RWPE1 (cell line): ENCODE results near the gene DCUN1D2.

Experiments
- CTCF ChIA-PET: fragments of 350-600 bp; sonication (Branson Sonifier 250); formaldehyde crosslinking; extraction: SDS; loops from one replicate; lab custom pipeline; 2021; lab: Yijun Ruan, JAX
- POLR2A ChIA-PET: fragments of 400-600 bp; formaldehyde crosslinking; extraction: SDS; loops from one replicate; lab custom pipeline; 2020; ENCODE audit warnings: antibody characterized with exemption; ENCODE audit not compliant: low non-redundant PET; lab: Yijun Ruan, JAX
- DNase-seq: peaks from one replicate; pipeline ENCODE4 v3.0.0; 2012; ENCODE audit warnings: low spot score
- H3K27ac ChIP-seq: fragments of 450-650 bp; 2 replicates; pipeline ENCODE4 v1.5.1; 2017
- TF ChIP-seq, protein P1 (sequence below): fragments of 450-650 bp; conservative IDR thresholded peaks from 2 replicates; pipeline ENCODE4 v1.5.1; 2017; ENCODE audit warnings: low read depth, mild to moderate bottlenecking

Gene DCUN1D2

DNA sequence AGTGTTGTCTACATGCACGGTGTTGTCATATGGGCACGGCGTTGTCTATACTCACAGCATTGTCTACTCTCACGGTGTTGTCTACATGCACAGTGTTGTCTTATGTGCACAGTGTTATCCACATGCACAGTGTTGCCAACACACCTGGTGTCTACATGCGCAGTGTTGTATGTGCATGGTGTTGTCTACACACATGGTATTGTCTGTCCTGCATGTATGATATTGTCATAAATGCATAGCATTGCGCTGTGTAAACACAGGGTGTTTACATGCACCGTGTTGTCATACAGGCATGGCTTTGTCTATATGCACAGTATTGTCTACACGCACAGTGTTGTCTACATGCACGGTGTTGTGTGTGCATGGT lies 44.0 kb downstream of the DCUN1D2 start:
- ChIA-PET CTCF (no interaction called here), POLR2A (no interaction called here)
- no peak for DNase-seq
- no peak overlapping the region for H3K27ac ChIP-seq
- TF ChIP-seq, protein P1, sequence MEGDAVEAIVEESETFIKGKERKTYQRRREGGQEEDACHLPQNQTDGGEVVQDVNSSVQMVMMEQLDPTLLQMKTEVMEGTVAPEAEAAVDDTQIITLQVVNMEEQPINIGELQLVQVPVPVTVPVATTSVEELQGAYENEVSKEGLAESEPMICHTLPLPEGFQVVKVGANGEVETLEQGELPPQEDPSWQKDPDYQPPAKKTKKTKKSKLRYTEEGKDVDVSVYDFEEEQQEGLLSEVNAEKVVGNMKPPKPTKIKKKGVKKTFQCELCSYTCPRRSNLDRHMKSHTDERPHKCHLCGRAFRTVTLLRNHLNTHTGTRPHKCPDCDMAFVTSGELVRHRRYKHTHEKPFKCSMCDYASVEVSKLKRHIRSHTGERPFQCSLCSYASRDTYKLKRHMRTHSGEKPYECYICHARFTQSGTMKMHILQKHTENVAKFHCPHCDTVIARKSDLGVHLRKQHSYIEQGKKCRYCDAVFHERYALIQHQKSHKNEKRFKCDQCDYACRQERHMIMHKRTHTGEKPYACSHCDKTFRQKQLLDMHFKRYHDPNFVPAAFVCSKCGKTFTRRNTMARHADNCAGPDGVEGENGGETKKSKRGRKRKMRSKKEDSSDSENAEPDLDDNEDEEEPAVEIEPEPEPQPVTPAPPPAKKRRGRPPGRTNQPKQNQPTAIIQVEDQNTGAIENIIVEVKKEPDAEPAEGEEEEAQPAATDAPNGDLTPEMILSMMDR = no peak

DNA sequence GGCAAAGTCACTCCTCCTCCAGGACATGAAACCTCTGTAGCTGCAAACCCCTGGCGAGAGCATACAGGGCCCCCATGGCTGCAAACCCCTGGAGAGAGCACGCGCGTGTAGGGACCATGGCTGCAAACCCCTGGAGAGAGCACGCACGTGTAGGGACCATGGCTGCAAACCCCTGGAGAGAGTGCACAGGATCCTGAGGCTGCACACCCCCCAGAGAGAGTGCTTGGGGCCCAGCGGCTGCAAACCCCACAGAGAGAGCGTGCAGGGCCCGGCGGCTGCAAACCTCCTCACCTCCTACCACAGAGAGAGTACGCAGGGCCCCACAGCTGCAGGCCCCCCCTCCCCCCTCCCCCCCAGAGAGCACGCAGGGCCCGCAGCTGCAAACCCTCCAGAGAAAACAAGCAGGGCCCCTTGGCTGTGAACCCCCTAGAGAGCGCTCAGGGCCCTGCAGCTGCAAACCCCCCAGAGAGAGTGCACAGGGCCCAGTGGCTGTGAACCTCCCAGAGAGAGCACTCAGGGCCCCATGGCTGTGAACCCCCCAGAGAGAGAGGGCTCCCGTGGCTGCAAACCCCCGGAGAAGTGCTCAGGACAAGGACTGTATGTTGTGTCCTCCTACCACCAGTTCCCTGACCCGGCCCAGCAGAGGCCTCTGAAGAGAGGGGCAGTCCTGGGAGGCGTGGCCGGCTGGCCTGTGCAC lies 44.6 kb downstream of the DCUN1D2 start:
- CTCF ChIA-PET = no interaction called here

DNA sequence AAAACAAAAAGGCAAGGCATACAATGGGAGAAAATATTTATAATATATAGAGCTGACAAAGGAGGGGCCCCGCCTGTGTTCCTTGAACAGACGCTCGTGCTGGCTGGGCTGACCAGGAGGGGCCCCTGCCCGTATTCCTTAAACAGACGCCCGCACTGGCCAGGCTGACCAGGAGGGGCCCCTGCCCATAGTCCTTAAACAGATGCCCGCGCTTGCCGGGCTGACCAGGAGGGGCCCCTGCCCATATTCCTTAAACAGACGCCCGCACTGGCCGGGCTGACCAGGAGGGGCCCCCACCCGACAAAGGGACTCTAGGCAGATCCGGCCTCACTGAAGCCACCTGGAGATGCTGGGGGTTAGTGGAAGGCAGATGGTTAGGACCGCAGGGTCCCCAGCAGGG lies 46.5 kb downstream of the DCUN1D2 start:
- DNase-seq = no peak
- ChIA-PET CTCF (interaction anchor here (0.7 kb wide), 1 partner anchor 50 kb away, joined by 3 read pairs; no protein-coding TSS in a partner anchor), POLR2A (no interaction called here)
- TF ChIP-seq, protein P1 = no peak
- no peak overlapping the region for H3K27ac ChIP-seq

More for the DNA sequence above, 44.6 kb downstream of the DCUN1D2 start:
- TF ChIP-seq, protein P1 = no peak
- DNase-seq = no peak
- POLR2A ChIA-PET = no interaction called here
- H3K27ac ChIP-seq = no peak overlapping the region

DNA sequence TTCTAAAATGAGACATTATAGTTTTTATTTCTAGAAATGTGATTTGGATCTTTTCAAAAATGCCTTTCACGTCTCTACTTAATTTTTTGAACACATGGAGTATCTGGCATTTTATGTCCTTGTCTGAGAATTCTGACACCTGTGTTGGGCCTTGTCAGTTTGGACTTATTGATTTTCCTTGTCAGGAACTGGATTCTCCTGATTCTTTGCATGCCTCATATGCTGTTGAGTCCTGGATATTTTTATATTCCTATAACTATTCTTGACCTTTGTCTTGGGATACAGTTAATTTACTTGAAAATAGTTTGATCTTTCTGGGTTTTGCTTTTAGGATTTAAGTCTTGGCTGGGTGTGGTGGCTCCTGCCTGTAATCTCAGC lies 47.5 kb downstream of the DCUN1D2 start:
- TF ChIP-seq, protein P1 = no peak
- DNase-seq = no peak
- ChIA-PET CTCF (no interaction called here), POLR2A (no interaction called here)
- no peak overlapping the region for H3K27ac ChIP-seq

DNA sequence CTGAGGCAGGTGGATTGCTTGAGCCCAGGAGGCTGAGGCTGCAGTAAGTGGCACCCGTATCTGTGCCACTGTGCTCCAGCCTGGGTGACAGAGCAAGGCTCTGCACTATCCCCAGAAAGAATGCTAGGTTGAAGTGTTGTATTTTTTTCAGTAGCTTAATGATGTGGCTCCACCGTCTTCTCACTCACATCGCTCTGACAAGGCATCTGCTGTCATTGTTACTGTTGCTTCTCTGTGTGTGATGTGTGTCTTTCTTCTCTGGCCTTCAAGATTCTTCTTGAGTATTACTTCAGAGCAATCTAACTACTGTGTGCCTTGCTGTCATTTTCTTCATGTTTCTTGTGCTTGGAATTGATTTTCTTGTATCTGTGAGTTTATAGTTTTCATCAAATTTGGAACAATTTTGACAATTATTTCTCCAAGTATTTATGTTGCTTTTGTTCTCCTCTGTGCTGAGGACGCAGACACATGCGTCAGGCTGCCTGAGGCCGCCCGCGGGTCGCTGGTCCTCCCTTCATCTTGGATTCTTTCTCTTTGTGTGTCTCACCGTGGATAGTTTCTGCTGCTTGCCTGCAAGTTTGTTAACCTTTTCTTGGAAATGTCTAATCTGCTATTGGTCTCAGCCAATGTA lies 48.0 kb downstream of the DCUN1D2 start:
- ChIA-PET CTCF (no interaction called here), POLR2A (no interaction called here)
- DNase-seq = no peak
- no peak overlapping the region for H3K27ac ChIP-seq
- TF ChIP-seq, protein P1 = no peak

DNA sequence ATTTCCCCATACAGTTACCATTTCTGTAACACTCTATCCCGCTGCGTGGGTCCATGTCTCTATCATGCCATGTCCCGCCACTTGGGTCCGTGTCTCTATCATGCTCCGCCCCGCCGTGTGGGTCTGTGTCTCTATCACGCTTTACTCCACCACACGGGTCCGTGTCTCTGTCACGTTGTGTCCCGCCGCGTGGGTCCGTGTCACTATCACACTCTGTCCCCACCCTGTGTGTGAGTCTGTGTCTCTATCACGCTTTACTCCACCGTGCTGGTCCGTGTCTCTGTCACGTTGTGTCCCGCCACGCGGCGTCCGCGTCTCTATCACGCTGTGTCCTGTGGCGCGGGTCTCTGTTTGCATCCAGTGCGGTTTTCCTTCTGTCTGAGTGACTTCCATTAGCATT lies 48.9 kb downstream of the DCUN1D2 start:
- TF ChIP-seq, protein P1 = no peak
- POLR2A ChIA-PET = no interaction called here

More for the DNA sequence above, 48.9 kb downstream of the DCUN1D2 start:
- DNase-seq = no peak
- CTCF ChIA-PET = no interaction called here
- H3K27ac ChIP-seq = no peak overlapping the region
